Stimulated activated naive B cell treated with anti-CD40 and anti-IgM and Interleukin-4, amounts not matched to agents 10 μg/mL and 1 μg/mL and 100 μg/mL, for 72 hours (primary cell): ENCODE data around the gene HHIPL1.

Source experiments
- ATAC-seq, 2 donors: fragments of 150-1000 bp; cut with Tn5 transposase; replicated peaks; 2 replicates each; pipeline ENCODE4 v1.10.0; 2021; ENCODE audit warnings: moderate library complexity in 1 of 2
- DNase-seq: peaks from one replicate; pipeline ENCODE4 v3.0.0; 2021
- H3K27ac Mint-ChIP-seq: one replicate; pipeline ENCODE4 v1.8.0; 2022; ENCODE audit warnings: mild to moderate bottlenecking, mixed read lengths
- H3K27me3 Mint-ChIP-seq, 2 donors: one replicate each; pipeline ENCODE4 v1.8.0; 2022; ENCODE audit warnings: mixed read lengths in 2 of 2
- H3K36me3 Mint-ChIP-seq, 2 donors: one replicate each; pipeline ENCODE4 v1.8.0; 2022; ENCODE audit warnings: mixed read lengths in 2 of 2, mild to moderate bottlenecking in 1 of 2
- H3K4me1 Mint-ChIP-seq, 2 donors: one replicate each; pipeline ENCODE4 v1.8.0; 2022; ENCODE audit warnings: mixed read lengths in 2 of 2, mild to moderate bottlenecking in 1 of 2
- H3K4me3 Mint-ChIP-seq, 2 donors: one replicate each; pipeline ENCODE4 v1.8.0; 2022; ENCODE audit warnings: mild to moderate bottlenecking in 2 of 2, mixed read lengths in 2 of 2, moderate library complexity in 1 of 2
- H3K9me3 Mint-ChIP-seq, 2 donors: one replicate each; pipeline ENCODE4 v1.8.0; 2022; ENCODE audit warnings: mixed read lengths in 2 of 2, mild to moderate bottlenecking in 1 of 2

Gene HHIPL1

GRCh38 chr14:99666533-99666932, 21.6 kb downstream of the HHIPL1 start:
- ATAC-seq (no peak), DNase-seq (no peak)
- H3K4me3 Mint-ChIP-seq = no peak overlapping the region
- peaks cover 4 to 11% of the 10 kb centered on the region in 2 donors for H3K4me1 Mint-ChIP-seq
- H3K9me3 Mint-ChIP-seq = no peaks in the 10 kb centered on the region
- no peaks in the 10 kb centered on the region for H3K36me3 Mint-ChIP-seq
- no peak overlapping the region for H3K27ac Mint-ChIP-seq
- H3K27me3 Mint-ChIP-seq = peaks cover 24 to 46% of the 10 kb centered on the region in 2 donors

- Mint-ChIP-seq H3K36me3 (no peaks in the 10 kb centered on the region), H3K4me1 (peaks cover 4 to 11% of the 10 kb centered on the region in 2 donors), H3K9me3 (no peaks in the 10 kb centered on the region), H3K4me3 (no peak overlapping the region), H3K27me3 (peaks cover 27 to 46% of the 10 kb centered on the region in 2 donors), H3K27ac (no peak overlapping the region)
- DNase-seq = no peak
- ATAC-seq = no peak
Measured at GRCh38 chr14:99667045-99667444, 22.1 kb downstream of the HHIPL1 start.

- H3K36me3 Mint-ChIP-seq = no peaks in the 10 kb centered on the region
- no peaks in the 10 kb centered on the region for H3K9me3 Mint-ChIP-seq
- peak in 1 of 2 donors; percentile 43 for ATAC-seq
- H3K27me3 Mint-ChIP-seq = peaks cover 28 to 43% of the 10 kb centered on the region in 2 donors
- H3K27ac Mint-ChIP-seq = no peak overlapping the region
- no peak for DNase-seq
- H3K4me3 Mint-ChIP-seq = no peak overlapping the region
- H3K4me1 Mint-ChIP-seq = peaks cover 8 to 16% of the 10 kb centered on the region in 2 donors
Measured at GRCh38 chr14:99667821-99668220, 22.9 kb downstream of the HHIPL1 start.

GRCh38 chr14:99668307-99669295, 23.7 kb downstream of the HHIPL1 start:
- Mint-ChIP-seq H3K27me3 (peaks cover 31 to 42% of the 10 kb centered on the region in 2 donors), H3K4me3 (no peak overlapping the region), H3K9me3 (no peaks in the 10 kb centered on the region), H3K4me1 (peaks cover 9 to 19% of the 10 kb centered on the region in 2 donors), H3K27ac (no peak overlapping the region), H3K36me3 (no peaks in the 10 kb centered on the region)
- no peak for ATAC-seq
- no peak for DNase-seq

GRCh38 chr14:99670361-99671234, 25.7 kb downstream of the HHIPL1 start:
- ATAC-seq = no peak
- Mint-ChIP-seq H3K36me3 (no peaks in the 10 kb centered on the region), H3K27me3 (peaks cover 36 to 48% of the 10 kb centered on the region in 2 donors), H3K27ac (no peak overlapping the region), H3K4me1 (peaks cover 7 to 14% of the 10 kb centered on the region in 2 donors), H3K4me3 (no peak overlapping the region), H3K9me3 (no peaks in the 10 kb centered on the region)
- DNase-seq = no peak

GRCh38 chr14:99671235-99672224, 26.6 kb downstream of the HHIPL1 start:
- DNase-seq = no peak
- ATAC-seq = no peak
- peaks cover 7 to 14% of the 10 kb centered on the region in 2 donors for H3K4me1 Mint-ChIP-seq
- peaks cover 40 to 53% of the 10 kb centered on the region in 2 donors for H3K27me3 Mint-ChIP-seq
- no peak overlapping the region for H3K4me3 Mint-ChIP-seq
- H3K27ac Mint-ChIP-seq = no peak overlapping the region
- H3K9me3 Mint-ChIP-seq = no peaks in the 10 kb centered on the region
- H3K36me3 Mint-ChIP-seq = no peaks in the 10 kb centered on the region

GRCh38 chr14:99672506-99673304, 27.8 kb downstream of the HHIPL1 start:
- H3K27me3 Mint-ChIP-seq = peaks cover 40 to 49% of the 10 kb centered on the region in 2 donors
- H3K9me3 Mint-ChIP-seq = no peaks in the 10 kb centered on the region
- H3K27ac Mint-ChIP-seq = no peak overlapping the region
- H3K36me3 Mint-ChIP-seq = no peaks in the 10 kb centered on the region
- DNase-seq = no peak
- ATAC-seq = peak; percentile 50 to 73
- H3K4me3 Mint-ChIP-seq = no peak overlapping the region
- H3K4me1 Mint-ChIP-seq = peaks cover 7 to 8% of the 10 kb centered on the region in 2 donors

- no peak overlapping the region for H3K27ac Mint-ChIP-seq
- H3K36me3 Mint-ChIP-seq = no peaks in the 10 kb centered on the region
- H3K4me1 Mint-ChIP-seq = peaks cover 5 to 8% of the 10 kb centered on the region in 2 donors
- ATAC-seq (no peak), DNase-seq (no peak)
- no peak overlapping the region for H3K4me3 Mint-ChIP-seq
- H3K27me3 Mint-ChIP-seq = peaks cover 40 to 49% of the 10 kb centered on the region in 2 donors
- peaks cover 0 to 3% of the 10 kb centered on the region in 2 donors for H3K9me3 Mint-ChIP-seq
Measured at GRCh38 chr14:99673305-99674063, 28.6 kb downstream of the HHIPL1 start.

- H3K27ac Mint-ChIP-seq = no peak overlapping the region
- no peak overlapping the region for H3K4me3 Mint-ChIP-seq
- DNase-seq (no peak), ATAC-seq (no peak)
- peaks cover 1 to 5% of the 10 kb centered on the region in 2 donors for H3K9me3 Mint-ChIP-seq
- peaks cover 0 to 2% of the 10 kb centered on the region in 2 donors for H3K36me3 Mint-ChIP-seq
- peaks cover 5 to 8% of the 10 kb centered on the region in 2 donors for H3K4me1 Mint-ChIP-seq
- peaks cover 38 to 44% of the 10 kb centered on the region in 2 donors for H3K27me3 Mint-ChIP-seq
Measured at GRCh38 chr14:99674064-99674650, 29.2 kb downstream of the HHIPL1 start.

- peaks cover 39 to 43% of the 10 kb centered on the region in 2 donors for H3K27me3 Mint-ChIP-seq
- ATAC-seq = no peak
- peaks cover 0 to 3% of the 10 kb centered on the region in 2 donors for H3K36me3 Mint-ChIP-seq
- H3K4me3 Mint-ChIP-seq = no peak overlapping the region
- peaks cover 5 to 8% of the 10 kb centered on the region in 2 donors for H3K4me1 Mint-ChIP-seq
- H3K27ac Mint-ChIP-seq = no peak overlapping the region
- DNase-seq = no peak
- peaks cover 1 to 5% of the 10 kb centered on the region in 2 donors for H3K9me3 Mint-ChIP-seq
Measured at GRCh38 chr14:99674776-99675381, 29.9 kb downstream of the HHIPL1 start.

- ATAC-seq = no peak
- Mint-ChIP-seq H3K27ac (no peak overlapping the region), H3K36me3 (peaks cover 0 to 3% of the 10 kb centered on the region in 2 donors), H3K4me1 (peaks cover 5 to 8% of the 10 kb centered on the region in 2 donors), H3K27me3 (peaks cover 36 to 40% of the 10 kb centered on the region in 2 donors), H3K4me3 (no peak overlapping the region), H3K9me3 (peaks cover 1 to 5% of the 10 kb centered on the region in 2 donors)
- DNase-seq = no peak
Measured at GRCh38 chr14:99675382-99675835, 30.5 kb downstream of the HHIPL1 start.
